ENCODE measurements around the gene CLCNKB.
"Not testable (repeated sequence)": the region's sequence is repeated elsewhere in the genome, so short reads cannot be mapped to it uniquely, and the experiment has no call there.

DNA sequence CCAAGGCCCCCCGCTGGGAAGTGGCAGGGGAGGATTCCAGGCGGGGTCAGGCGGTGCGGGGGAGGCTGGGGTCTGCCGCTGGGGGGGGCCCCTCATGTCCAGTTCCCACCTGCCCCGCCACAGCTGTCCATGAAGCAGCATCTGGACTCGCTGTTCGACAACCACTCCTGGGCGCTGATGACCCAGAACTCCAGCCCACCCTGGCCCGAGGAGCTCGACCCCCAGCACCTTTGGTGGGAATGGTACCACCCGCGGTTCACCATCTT lies 14.6 kb upstream of the CLCNKB start:
- TF ChIP-seq, protein P1, sequence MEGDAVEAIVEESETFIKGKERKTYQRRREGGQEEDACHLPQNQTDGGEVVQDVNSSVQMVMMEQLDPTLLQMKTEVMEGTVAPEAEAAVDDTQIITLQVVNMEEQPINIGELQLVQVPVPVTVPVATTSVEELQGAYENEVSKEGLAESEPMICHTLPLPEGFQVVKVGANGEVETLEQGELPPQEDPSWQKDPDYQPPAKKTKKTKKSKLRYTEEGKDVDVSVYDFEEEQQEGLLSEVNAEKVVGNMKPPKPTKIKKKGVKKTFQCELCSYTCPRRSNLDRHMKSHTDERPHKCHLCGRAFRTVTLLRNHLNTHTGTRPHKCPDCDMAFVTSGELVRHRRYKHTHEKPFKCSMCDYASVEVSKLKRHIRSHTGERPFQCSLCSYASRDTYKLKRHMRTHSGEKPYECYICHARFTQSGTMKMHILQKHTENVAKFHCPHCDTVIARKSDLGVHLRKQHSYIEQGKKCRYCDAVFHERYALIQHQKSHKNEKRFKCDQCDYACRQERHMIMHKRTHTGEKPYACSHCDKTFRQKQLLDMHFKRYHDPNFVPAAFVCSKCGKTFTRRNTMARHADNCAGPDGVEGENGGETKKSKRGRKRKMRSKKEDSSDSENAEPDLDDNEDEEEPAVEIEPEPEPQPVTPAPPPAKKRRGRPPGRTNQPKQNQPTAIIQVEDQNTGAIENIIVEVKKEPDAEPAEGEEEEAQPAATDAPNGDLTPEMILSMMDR (IDR thresholded peaks at IDR 0.05), result not testable (repeated sequence)
- TF ChIP-seq POLR2A (IDR thresholded peaks at IDR 0.05), result not testable (repeated sequence)
